Measurements from ENCODE around the gene ID3. TPM values are rescaled to one million over a fixed set of nuclear protein-coding genes. Genes with fewer than 3 reads are reported as not detected.

ID3 gene
- total and polyA plus RNA-seq, 2 of the 8 experiments (the other 6 are each of a cell fraction or from before 2014, with no cell fraction given) = 240 to 304 TPM

DNA sequence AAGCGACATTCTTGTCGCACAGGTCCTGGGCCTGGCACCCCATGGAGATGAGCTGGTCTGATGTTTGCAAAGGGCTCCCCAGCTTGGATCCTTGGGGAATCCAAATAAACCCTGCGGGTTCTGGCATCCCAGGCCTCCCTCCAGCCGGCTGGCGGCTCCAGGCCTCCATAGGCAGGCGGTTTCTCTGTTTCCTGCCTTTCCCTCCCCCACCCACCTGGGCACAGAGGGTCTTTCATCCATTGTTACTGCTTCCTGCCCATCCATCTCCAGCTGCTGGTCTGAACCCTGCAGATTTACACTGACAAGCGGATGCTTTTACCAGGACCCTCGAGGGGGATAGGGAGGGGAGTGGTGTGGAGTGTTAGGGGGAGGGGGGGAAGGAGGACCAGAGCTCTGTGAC is 39.1 kb upstream of the ID3 start (continued):
- TF ChIP-seq CHD7 (IDR thresholded peaks at IDR 0.05; ENCODE audit: insufficient replicate concordance, low read length) = no peak
- peak; percentile 55; the same call in 1 of the 2 replicates for TF ChIP-seq TEAD4 (IDR thresholded peaks at IDR 0.05; ENCODE audit: low read depth, low read length)
- peak; percentile 57 for TF ChIP-seq CREB1 (IDR thresholded peaks at IDR 0.05)
- TF ChIP-seq SAP30 (IDR thresholded peaks at IDR 0.05; ENCODE audit: insufficient read depth, insufficient replicate concordance, low read length) = no peak
- TF ChIP-seq MAFK (IDR thresholded peaks at IDR 0.05; ENCODE audit: low read depth, low read length) = no peak
- TF ChIP-seq JUN (IDR thresholded peaks at IDR 0.05; ENCODE audit: low read depth, low read length) = no peak
- peak; percentile 88 for TF ChIP-seq NANOG (IDR thresholded peaks at IDR 0.05; ENCODE audit: insufficient read depth, low read depth, low read length, poor library complexity, severe bottlenecking)
- no peak for TF ChIP-seq BCL11A (IDR thresholded peaks at IDR 0.05; ENCODE audit: low read depth in 2 of 2, low read length in 2 of 2)
- TF ChIP-seq SIX5 (IDR thresholded peaks at IDR 0.05; ENCODE audit: low read depth, low read length) = no peak
- TF ChIP-seq RFX5 (IDR thresholded peaks at IDR 0.05; ENCODE audit: borderline replicate concordance, low read depth, low read length) = no peak
- TF ChIP-seq MAX (IDR thresholded peaks at IDR 0.05) = peak; percentile 75; the same call in 1 of the 2 replicates
- no peak for TF ChIP-seq HDAC6 (IDR thresholded peaks at IDR 0.05; ENCODE audit: low read depth, low read length)

Measured in H1 (cell line).